K562 (cell line): ENCODE data around the gene SLC25A51.

Experiments
- ARID3A ChIP-seq: IDR thresholded peaks from 2 replicates; pipeline ENCODE4 v1.6.1; 2012; ENCODE audit warnings: low read depth, low read length, improper control_type of control experiment, borderline replicate concordance
- ATF2 ChIP-seq: sonication (generic); formaldehyde crosslinking; IDR thresholded peaks from 2 replicates; pipeline ENCODE4 v1.8.1; 2022; ENCODE audit warnings: missing genetic modification reagents
- MAFF ChIP-seq: IDR thresholded peaks from 2 replicates; pipeline ENCODE4 v1.6.1; 2012; ENCODE audit warnings: low read length, improper control_type of control experiment
- POLR2A ChIP-seq: fragments of 450-650 bp; conservative IDR thresholded peaks from 2 replicates; pipeline ENCODE4 v1.6.1; 2016
- POLR3A ChIP-seq: IDR thresholded peaks from 2 replicates; pipeline ENCODE4 v1.6.1; 2011; ENCODE audit warnings: borderline replicate concordance, mild to moderate bottlenecking, moderate library complexity; ENCODE audit not compliant: insufficient read length, insufficient read depth; ENCODE audit errors: extremely low read depth
- ZC3H8 ChIP-seq: fragments of 450-650 bp; IDR thresholded peaks from 2 replicates; pipeline ENCODE4 v1.6.1; 2017
- TF ChIP-seq, protein P1 (sequence below): fragments of 250-450 bp; sonication (Bioruptor Pico); IDR thresholded peaks from 2 replicates; pipeline ENCODE4 v1.5.0; 2020; ENCODE audit warnings: mild to moderate bottlenecking
- TF ChIP-seq, protein P2 (sequence below): sonication (generic); formaldehyde crosslinking; IDR thresholded peaks from 2 replicates; pipeline ENCODE4 v1.8.1; 2023; ENCODE audit warnings: mild to moderate bottlenecking, missing genetic modification reagents
- TF ChIP-seq, protein P3 (sequence below), 3 experiments: IDR thresholded peaks in 2 of 3; conservative IDR thresholded peaks in 1 of 3; 2 replicates each; pipeline ENCODE4 v1.5.1; 2011 to 2012; ENCODE audit warnings: low read length in 3 of 3, mild to moderate bottlenecking in 3 of 3, control low read depth in 2 of 3, improper control_type of control experiment in 1 of 3, inconsistent platforms in 1 of 3, low read depth in 1 of 3, mixed read lengths in 1 of 3, moderate library complexity in 1 of 3; ENCODE audit not compliant: insufficient read depth in 2 of 3

- TF ChIP-seq POLR2A (no peak), POLR3A (no peak), MAFF (no peak), ZC3H8 (no peak), ATF2 (CRISPR knock-in tag) (no peak), ARID3A (no peak)
- TF ChIP-seq, protein P1, sequence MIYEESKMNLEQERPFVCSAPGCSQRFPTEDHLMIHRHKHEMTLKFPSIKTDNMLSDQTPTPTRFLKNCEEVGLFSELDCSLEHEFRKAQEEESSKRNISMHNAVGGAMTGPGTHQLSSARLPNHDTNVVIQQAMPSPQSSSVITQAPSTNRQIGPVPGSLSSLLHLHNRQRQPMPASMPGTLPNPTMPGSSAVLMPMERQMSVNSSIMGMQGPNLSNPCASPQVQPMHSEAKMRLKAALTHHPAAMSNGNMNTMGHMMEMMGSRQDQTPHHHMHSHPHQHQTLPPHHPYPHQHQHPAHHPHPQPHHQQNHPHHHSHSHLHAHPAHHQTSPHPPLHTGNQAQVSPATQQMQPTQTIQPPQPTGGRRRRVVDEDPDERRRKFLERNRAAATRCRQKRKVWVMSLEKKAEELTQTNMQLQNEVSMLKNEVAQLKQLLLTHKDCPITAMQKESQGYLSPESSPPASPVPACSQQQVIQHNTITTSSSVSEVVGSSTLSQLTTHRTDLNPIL (CRISPR knock-in tag) = no peak
- TF ChIP-seq, protein P2, sequence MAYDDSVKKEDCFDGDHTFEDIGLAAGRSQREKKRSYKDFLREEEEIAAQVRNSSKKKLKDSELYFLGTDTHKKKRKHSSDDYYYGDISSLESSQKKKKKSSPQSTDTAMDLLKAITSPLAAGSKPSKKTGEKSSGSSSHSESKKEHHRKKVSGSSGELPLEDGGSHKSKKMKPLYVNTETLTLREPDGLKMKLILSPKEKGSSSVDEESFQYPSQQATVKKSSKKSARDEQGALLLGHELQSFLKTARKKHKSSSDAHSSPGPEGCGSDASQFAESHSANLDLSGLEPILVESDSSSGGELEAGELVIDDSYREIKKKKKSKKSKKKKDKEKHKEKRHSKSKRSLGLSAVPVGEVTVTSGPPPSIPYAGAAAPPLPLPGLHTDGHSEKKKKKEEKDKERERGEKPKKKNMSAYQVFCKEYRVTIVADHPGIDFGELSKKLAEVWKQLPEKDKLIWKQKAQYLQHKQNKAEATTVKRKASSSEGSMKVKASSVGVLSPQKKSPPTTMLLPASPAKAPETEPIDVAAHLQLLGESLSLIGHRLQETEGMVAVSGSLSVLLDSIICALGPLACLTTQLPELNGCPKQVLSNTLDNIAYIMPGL (CRISPR knock-in tag) = no peak
- TF ChIP-seq, protein P3, sequence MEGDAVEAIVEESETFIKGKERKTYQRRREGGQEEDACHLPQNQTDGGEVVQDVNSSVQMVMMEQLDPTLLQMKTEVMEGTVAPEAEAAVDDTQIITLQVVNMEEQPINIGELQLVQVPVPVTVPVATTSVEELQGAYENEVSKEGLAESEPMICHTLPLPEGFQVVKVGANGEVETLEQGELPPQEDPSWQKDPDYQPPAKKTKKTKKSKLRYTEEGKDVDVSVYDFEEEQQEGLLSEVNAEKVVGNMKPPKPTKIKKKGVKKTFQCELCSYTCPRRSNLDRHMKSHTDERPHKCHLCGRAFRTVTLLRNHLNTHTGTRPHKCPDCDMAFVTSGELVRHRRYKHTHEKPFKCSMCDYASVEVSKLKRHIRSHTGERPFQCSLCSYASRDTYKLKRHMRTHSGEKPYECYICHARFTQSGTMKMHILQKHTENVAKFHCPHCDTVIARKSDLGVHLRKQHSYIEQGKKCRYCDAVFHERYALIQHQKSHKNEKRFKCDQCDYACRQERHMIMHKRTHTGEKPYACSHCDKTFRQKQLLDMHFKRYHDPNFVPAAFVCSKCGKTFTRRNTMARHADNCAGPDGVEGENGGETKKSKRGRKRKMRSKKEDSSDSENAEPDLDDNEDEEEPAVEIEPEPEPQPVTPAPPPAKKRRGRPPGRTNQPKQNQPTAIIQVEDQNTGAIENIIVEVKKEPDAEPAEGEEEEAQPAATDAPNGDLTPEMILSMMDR (IDR thresholded peaks at IDR 0.05 in 2 of 3, conservative IDR thresholded peaks at IDR 0.05 in 1 of 3; ENCODE audit: insufficient read depth in 2 of 3, low read depth in 1 of 3, low read length in 3 of 3) = no peak
Observed at GRCh38 chr9:37905131-37905505, 1.2 kb upstream of the SLC25A51 start.
